Measurements from ENCODE around the gene CLCN1. TPM values are rescaled to one million over a fixed set of nuclear protein-coding genes. Genes with fewer than 3 reads are reported as not detected.

Gene CLCN1
- polyA plus RNA-seq, 3 donors, result 0.04 to 0.76 (median 0.11) TPM

GRCh38 chr7:143372070-143372469 is 56.2 kb downstream of the CLCN1 start:
- H3K4me3 ChIP-seq (replicated peaks in 1 of 3; ENCODE audit: low read depth in 2 of 3, low read length in 3 of 3), result peak overlapping the region in 1 of 3 experiments; percentile 18
- H3K9ac ChIP-seq (ENCODE audit: insufficient read depth, low read length, poor library complexity, severe bottlenecking), result no peak overlapping the region
- H3K4me1 ChIP-seq (ENCODE audit: control insufficient read depth in 1 of 2, insufficient read depth in 2 of 2, low read length in 2 of 2), result peaks cover 56 to 58% of the 10 kb centered on the region in 2 donors
- peaks cover 0 to 2% (median 0%) of the 10 kb centered on the region in 7 donors for H3K9me3 Mint-ChIP-seq
- H3K36me3 Mint-ChIP-seq, result peaks cover 0 to 3% of the 10 kb centered on the region in 2 donors
- H3K9me3 ChIP-seq (replicated peaks in 1 of 2; ENCODE audit: control insufficient read depth in 1 of 2, insufficient read depth in 1 of 2, low read length in 2 of 2), result no peaks in the 10 kb centered on the region
- no peak overlapping the region for H2AFZ ChIP-seq (ENCODE audit: insufficient read depth, low read depth, low read length, poor library complexity, severe bottlenecking)
- 0% methylated on average over 4 of the region's 4 CpGs for WGBS (ENCODE audit: insufficient coverage)
- H3K27me3 ChIP-seq (ENCODE audit: control insufficient read depth in 2 of 2, insufficient read depth in 2 of 2, low read length in 2 of 2), result no peaks in the 10 kb centered on the region
- peaks cover 0 to 6% (median 0%) of the 10 kb centered on the region in 3 donors for H3K27me3 Mint-ChIP-seq (ENCODE audit: low read depth in 3 of 3)
- peaks cover 12% of the 10 kb centered on the region for H3K79me2 ChIP-seq (ENCODE audit: insufficient read depth, low read length)
- H4K20me1 ChIP-seq (ENCODE audit: insufficient read depth, low read length), result no peaks in the 10 kb centered on the region
- DNase-seq, result peak; percentile 77 to 87 (median 82)
- H3K36me3 ChIP-seq (replicated peaks in 1 of 2; ENCODE audit: control insufficient read depth in 1 of 2, insufficient read depth in 2 of 2, low read length in 2 of 2), result no peaks in the 10 kb centered on the region
- H3K27ac Mint-ChIP-seq, result peak overlapping the region; percentile 77 to 92 (median 83)
- TF ChIP-seq, protein P1, sequence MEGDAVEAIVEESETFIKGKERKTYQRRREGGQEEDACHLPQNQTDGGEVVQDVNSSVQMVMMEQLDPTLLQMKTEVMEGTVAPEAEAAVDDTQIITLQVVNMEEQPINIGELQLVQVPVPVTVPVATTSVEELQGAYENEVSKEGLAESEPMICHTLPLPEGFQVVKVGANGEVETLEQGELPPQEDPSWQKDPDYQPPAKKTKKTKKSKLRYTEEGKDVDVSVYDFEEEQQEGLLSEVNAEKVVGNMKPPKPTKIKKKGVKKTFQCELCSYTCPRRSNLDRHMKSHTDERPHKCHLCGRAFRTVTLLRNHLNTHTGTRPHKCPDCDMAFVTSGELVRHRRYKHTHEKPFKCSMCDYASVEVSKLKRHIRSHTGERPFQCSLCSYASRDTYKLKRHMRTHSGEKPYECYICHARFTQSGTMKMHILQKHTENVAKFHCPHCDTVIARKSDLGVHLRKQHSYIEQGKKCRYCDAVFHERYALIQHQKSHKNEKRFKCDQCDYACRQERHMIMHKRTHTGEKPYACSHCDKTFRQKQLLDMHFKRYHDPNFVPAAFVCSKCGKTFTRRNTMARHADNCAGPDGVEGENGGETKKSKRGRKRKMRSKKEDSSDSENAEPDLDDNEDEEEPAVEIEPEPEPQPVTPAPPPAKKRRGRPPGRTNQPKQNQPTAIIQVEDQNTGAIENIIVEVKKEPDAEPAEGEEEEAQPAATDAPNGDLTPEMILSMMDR (IDR thresholded peaks at IDR 0.05), result peak; percentile 9
- H3K4me2 ChIP-seq (replicated peaks; ENCODE audit: extremely low read depth, low read length, poor library complexity, severe bottlenecking), result peak overlapping the region; percentile 27
- peak overlapping the region; percentile 36 to 66 for H3K27ac ChIP-seq (ENCODE audit: low read depth in 1 of 2, low read length in 2 of 2)
- intact Hi-C loops (cut with micrococcal nuclease), result loop anchor here in 1 of 2 donors (10.0 kb wide), 1 partner anchor 87 kb away; the partner anchor contains the start of genes CASP2 and TMEM139
- peaks cover 56% of the 10 kb centered on the region for H3K4me1 Mint-ChIP-seq
- H3K4me3 Mint-ChIP-seq, result peak overlapping the region in 1 of 2 donors; percentile 48

- Histone ChIP-seq H4K20me1 (ENCODE audit: insufficient read depth, low read length) (no peaks in the 10 kb centered on the region), H3K79me2 (ENCODE audit: insufficient read depth, low read length) (peaks cover 24% of the 10 kb centered on the region), H3K9ac (ENCODE audit: insufficient read depth, low read length, poor library complexity, severe bottlenecking) (no peak overlapping the region), H3K4me2 (replicated peaks; ENCODE audit: extremely low read depth, low read length, poor library complexity, severe bottlenecking) (no peak overlapping the region), H3K9me3 (replicated peaks in 1 of 2; ENCODE audit: control insufficient read depth in 1 of 2, insufficient read depth in 1 of 2, low read length in 2 of 2) (no peaks in the 10 kb centered on the region), H3K4me1 (ENCODE audit: control insufficient read depth in 1 of 2, insufficient read depth in 2 of 2, low read length in 2 of 2) (peaks cover 69 to 71% of the 10 kb centered on the region in 2 donors), H3K27me3 (ENCODE audit: control insufficient read depth in 2 of 2, insufficient read depth in 2 of 2, low read length in 2 of 2) (no peaks in the 10 kb centered on the region), H3K27ac (ENCODE audit: low read depth in 1 of 2, low read length in 2 of 2) (peak overlapping the region in 1 of 2 donors; percentile 99), H3K4me3 (replicated peaks in 1 of 3; ENCODE audit: low read depth in 2 of 3, low read length in 3 of 3) (no peak overlapping the region), H3K36me3 (replicated peaks in 1 of 2; ENCODE audit: control insufficient read depth in 1 of 2, insufficient read depth in 2 of 2, low read length in 2 of 2) (no peaks in the 10 kb centered on the region), H2AFZ (ENCODE audit: insufficient read depth, low read depth, low read length, poor library complexity, severe bottlenecking) (no peak overlapping the region)
- H3K4me1 Mint-ChIP-seq, result peaks cover 69% of the 10 kb centered on the region
- no peak overlapping the region for H3K4me3 Mint-ChIP-seq
- peaks cover 0 to 6% (median 0%) of the 10 kb centered on the region in 3 donors for H3K27me3 Mint-ChIP-seq (ENCODE audit: low read depth in 3 of 3)
- WGBS (ENCODE audit: insufficient coverage), result 73% methylated on average over 4 of the region's 4 CpGs
- peak overlapping the region; percentile 7 to 97 (median 66) for H3K27ac Mint-ChIP-seq
- H3K36me3 Mint-ChIP-seq, result peaks cover 0 to 3% of the 10 kb centered on the region in 2 donors
- peaks cover 0 to 2% (median 0%) of the 10 kb centered on the region in 7 donors for H3K9me3 Mint-ChIP-seq
- DNase-seq, result no peak
- intact Hi-C loops (cut with micrococcal nuclease), result loop anchor here in 1 of 2 donors (10.0 kb wide), 1 partner anchor 89 kb away; the partner anchor contains the start of genes CASP2 and TMEM139
- TF ChIP-seq, protein P1 (IDR thresholded peaks at IDR 0.05), result no peak
Measured at GRCh38 chr7:143373255-143373794, 57.4 kb downstream of the CLCN1 start.
